Esophagus muscularis mucosa (tissue), 4 donors: ENCODE data around the gene CNNM2. TPM values are rescaled to one million over a fixed set of nuclear protein-coding genes. Genes with fewer than 3 reads are reported as not detected.
A peak's percentile ranks its signal among the peaks of the same experiment; 100 is the strongest.

Source experiments
- DNase-seq: peaks from one replicate; pipeline ENCODE4 v3.0.0-alpha.2; 2017; ENCODE audit errors: extremely low spot score
- H3K27ac ChIP-seq, 4 donors: fragments of 200-600 bp; sonication (generic); replicated peaks in 1 of 4; 1 replicate in 3 of 4; 2 replicates in 1 of 4; pipeline ENCODE4 v1.5.1; 2016 to 2019; ENCODE audit warnings: mild to moderate bottlenecking in 1 of 4
- H3K27me3 ChIP-seq, 4 donors: fragments of 200-600 bp; sonication (generic); one replicate each; pipeline versions ENCODE4 v1.5.1 to v1.6.0; 2016 to 2019
- H3K36me3 ChIP-seq, 4 donors: fragments of 200-600 bp; sonication (generic); one replicate each; pipeline ENCODE4 v1.5.1; 2016 to 2019
- H3K4me1 ChIP-seq, 4 donors: fragments of 200-600 bp; sonication (generic); one replicate each; pipeline ENCODE4 v1.5.1; 2016 to 2019
- H3K4me3 ChIP-seq, 4 donors: fragments of 200-600 bp; sonication (generic); 1 replicate in 2 of 4; 2 replicates in 2 of 4; pipeline ENCODE4 v1.5.1; 2016 to 2019; ENCODE audit warnings: mild to moderate bottlenecking in 4 of 4, moderate library complexity in 1 of 4
- H3K9me3 ChIP-seq, 4 donors: fragments of 200-600 bp; sonication (generic); 1 replicate in 3 of 4; 2 replicates in 1 of 4; pipeline ENCODE4 v1.5.1; 2016 to 2019
- CTCF ChIP-seq, 3 experiments: fragments of 200-600 bp in 2 of 3; fragments of 450-650 bp in 1 of 3; sonication (generic) in 2 of 3; IDR thresholded peaks; one replicate each; pipeline ENCODE4 v1.5.1; 2017 to 2019; ENCODE audit warnings: antibody characterized with exemption in 3 of 3, mild to moderate bottlenecking in 2 of 3, moderate library complexity in 1 of 3
- EP300 ChIP-seq: sonication (generic); formaldehyde crosslinking; IDR thresholded peaks from one replicate; pipeline ENCODE4 v1.6.1; 2017; ENCODE audit warnings: antibody characterized with exemption
- POLR2A ChIP-seq: fragments of 450-650 bp; IDR thresholded peaks from one replicate; pipeline ENCODE4 v1.6.1; 2017; ENCODE audit warnings: antibody characterized with exemption, moderate library complexity, mild to moderate bottlenecking, low read depth
- POLR2AphosphoS5 ChIP-seq, 2 donors: sonication (generic); formaldehyde crosslinking; IDR thresholded peaks; one replicate each; pipeline ENCODE4 v1.6.1; 2017; ENCODE audit warnings: antibody characterized with exemption in 2 of 2
- WGBS: methylation state at CpG from one replicate; pipeline ENCODE4 v1.1.5; 2018; 5-methylcytosine and 5-hydroxymethylcytosine counted together
- intact Hi-C: fragments of 100-400 bp; cut with DNase I; formaldehyde crosslinking; loops from one replicate; pipeline ENCODE4 v1.15.1; 2023
- total RNA-seq, 4 donors: library from RNA; depleted of rRNA; stranded (reverse); fragments of >200 nt; gene quantifications; one replicate each; pipeline versions ENCODE4 v1.1.0 to v1.2.1, GENCODE V29; 2016

The CNNM2 gene
- total RNA-seq, 4 donors from 2014 or later, result 4.0 to 9.3 (median 5.4) TPM

DNA sequence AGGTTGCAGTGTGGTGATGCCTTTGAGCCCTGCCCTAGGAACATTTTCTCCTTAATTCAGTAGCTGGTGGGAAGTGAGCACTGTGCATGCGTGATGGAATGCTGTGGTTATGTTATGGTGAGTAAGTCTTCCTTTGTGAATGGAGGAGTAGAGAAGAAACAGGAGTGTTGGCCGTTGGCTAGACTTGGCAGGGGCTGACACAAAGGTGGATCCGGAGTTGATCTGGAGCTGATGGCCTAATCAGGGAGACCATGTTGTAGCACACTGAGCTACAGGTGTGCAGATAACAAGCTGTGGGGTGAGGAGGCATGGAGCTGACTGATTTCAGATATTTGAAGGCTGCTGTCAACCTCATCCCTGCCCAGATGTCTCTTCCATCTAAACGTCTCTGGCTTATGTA, 122.3 kb downstream of the CNNM2 start:
- no peaks in the 10 kb centered on the region for H3K36me3 ChIP-seq
- TF ChIP-seq POLR2AphosphoS5 (IDR thresholded peaks at IDR 0.05) (no peak), CTCF (IDR thresholded peaks at IDR 0.05) (no peak), POLR2A (no peak), EP300 (no peak)
- peaks cover 11 to 20% (median 15%) of the 10 kb centered on the region in 4 donors for H3K4me1 ChIP-seq
- no peaks in the 10 kb centered on the region for H3K9me3 ChIP-seq
- WGBS, result 71% methylated on average over 4 of the region's 4 CpGs
- no peak for DNase-seq
- no peak overlapping the region for H3K4me3 ChIP-seq
- H3K27me3 ChIP-seq, result no peaks in the 10 kb centered on the region
- H3K27ac ChIP-seq, result no peak overlapping the region
- intact Hi-C loops, result no loop called here

GRCh38 chr10:103041391-103041790, 123.3 kb downstream of the CNNM2 start:
- TF ChIP-seq EP300 (no peak), POLR2A (no peak), POLR2AphosphoS5 (IDR thresholded peaks at IDR 0.05) (no peak), CTCF (IDR thresholded peaks at IDR 0.05) (no peak)
- Histone ChIP-seq H3K4me1 (peaks cover 13 to 28% (median 22%) of the 10 kb centered on the region in 4 donors), H3K4me3 (no peak overlapping the region), H3K9me3 (no peaks in the 10 kb centered on the region), H3K27me3 (no peaks in the 10 kb centered on the region), H3K27ac (no peak overlapping the region), H3K36me3 (no peaks in the 10 kb centered on the region)
- intact Hi-C loops, result no loop called here
- no peak for DNase-seq
- WGBS, result 92% methylated on average over 6 of the region's 6 CpGs

DNA sequence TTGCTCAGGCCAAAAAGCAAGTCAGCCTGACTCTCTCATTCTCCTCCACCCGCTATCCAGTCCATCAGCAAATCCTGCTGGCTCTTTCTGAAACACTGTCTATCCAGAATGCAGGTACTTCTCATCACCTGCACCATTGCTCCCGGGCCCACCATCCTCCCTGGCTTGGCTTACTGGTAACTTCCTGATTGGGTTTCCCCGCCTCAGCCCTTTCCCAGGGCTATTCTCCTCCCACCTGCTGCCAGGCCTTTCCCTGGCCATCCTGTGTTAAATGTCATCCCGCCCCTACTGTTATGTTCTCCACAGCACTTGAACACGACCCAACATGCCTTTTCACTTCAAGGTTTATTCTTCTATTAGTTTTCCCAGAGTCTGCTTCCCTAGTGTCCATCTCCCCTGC, 124.0 kb downstream of the CNNM2 start:
- intact Hi-C loops, result no loop called here
- no peak for DNase-seq

DNA sequence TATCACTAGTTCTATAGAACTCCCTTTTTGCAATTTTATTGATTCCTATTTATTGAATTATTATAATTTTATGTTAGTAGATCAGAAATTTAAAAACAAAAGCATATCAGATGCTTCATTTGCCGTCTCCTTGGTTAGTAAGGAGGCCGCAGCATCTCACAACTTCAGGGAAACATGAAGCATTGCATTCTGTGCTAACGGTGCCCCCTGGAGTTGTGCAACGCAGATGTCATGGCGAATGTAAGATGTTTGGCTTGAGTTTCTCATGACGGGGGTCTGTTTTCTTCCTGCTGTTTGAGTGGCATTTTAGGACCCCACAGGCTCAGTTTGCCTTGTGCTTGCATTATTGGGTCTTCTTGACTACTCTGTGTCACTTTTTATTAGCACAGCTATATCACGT, 124.8 kb downstream of the CNNM2 start:
- peaks cover 13 to 28% (median 22%) of the 10 kb centered on the region in 4 donors for H3K4me1 ChIP-seq
- no peaks in the 10 kb centered on the region for H3K36me3 ChIP-seq
- intact Hi-C loops, result no loop called here
- no peak for DNase-seq
- H3K27me3 ChIP-seq, result no peaks in the 10 kb centered on the region
- H3K9me3 ChIP-seq, result no peaks in the 10 kb centered on the region
- no peak overlapping the region for H3K4me3 ChIP-seq
- 88% methylated on average over 7 of the region's 7 CpGs for whole genome bisulfite sequencing
- no peak overlapping the region for H3K27ac ChIP-seq
- TF ChIP-seq POLR2A, result no peak
- no peak for TF ChIP-seq POLR2AphosphoS5 (IDR thresholded peaks at IDR 0.05)
- no peak for TF ChIP-seq EP300
- TF ChIP-seq CTCF (IDR thresholded peaks at IDR 0.05), result no peak

More for the DNA sequence above, 124.0 kb downstream of the CNNM2 start:
- Histone ChIP-seq H3K27me3 (no peaks in the 10 kb centered on the region), H3K9me3 (no peaks in the 10 kb centered on the region), H3K36me3 (no peaks in the 10 kb centered on the region), H3K4me1 (peaks cover 13 to 28% (median 22%) of the 10 kb centered on the region in 4 donors), H3K4me3 (no peak overlapping the region), H3K27ac (no peak overlapping the region)
- TF ChIP-seq POLR2AphosphoS5 (IDR thresholded peaks at IDR 0.05), result no peak
- no peak for TF ChIP-seq CTCF (IDR thresholded peaks at IDR 0.05)
- WGBS, result 83% methylated on average over 5 of the region's 5 CpGs

DNA sequence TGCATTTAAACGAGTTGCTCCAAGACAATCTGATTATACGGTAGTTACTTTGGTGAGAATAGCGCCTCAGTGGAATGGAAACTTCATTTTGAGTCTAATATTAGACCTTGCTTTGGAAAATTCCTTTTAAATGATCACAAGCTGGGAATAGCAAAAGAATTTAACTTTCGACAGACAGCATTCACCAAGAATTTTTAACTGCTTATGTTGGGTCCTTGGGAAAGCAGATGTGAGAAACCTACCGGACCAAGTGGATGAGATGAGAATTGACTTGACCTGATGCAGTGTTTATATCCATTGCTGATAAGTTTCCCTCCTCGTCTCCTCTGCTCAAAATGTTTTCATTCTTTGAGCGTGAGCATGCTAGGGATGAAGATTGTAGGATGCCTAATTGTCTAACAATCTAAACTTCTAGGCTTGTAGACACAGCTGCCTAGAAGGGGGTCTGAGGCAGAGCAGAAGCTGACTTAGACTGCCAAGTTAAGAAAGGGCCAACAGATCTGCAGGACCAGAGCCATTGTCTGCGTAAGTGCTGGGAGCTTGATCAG, 126.9 kb downstream of the CNNM2 start:
- intact Hi-C loops, result no loop called here
- peaks cover 0 to 4% (median 3%) of the 10 kb centered on the region in 4 donors for H3K36me3 ChIP-seq
- no peaks in the 10 kb centered on the region for H3K27me3 ChIP-seq
- no peak for TF ChIP-seq POLR2A
- no peak for TF ChIP-seq CTCF (IDR thresholded peaks at IDR 0.05)
- TF ChIP-seq POLR2AphosphoS5 (IDR thresholded peaks at IDR 0.05), result no peak
- TF ChIP-seq EP300, result no peak
- peak overlapping the region in 1 of 4 donors; percentile 17 for H3K4me3 ChIP-seq
- no peak for DNase-seq
- H3K27ac ChIP-seq, result peak overlapping the region in 3 of 4 donors; percentile 1 to 71 (median 27)
- 46% methylated on average over 8 of the region's 8 CpGs for WGBS
- no peaks in the 10 kb centered on the region for H3K9me3 ChIP-seq
- H3K4me1 ChIP-seq, result peaks cover 13 to 22% (median 20%) of the 10 kb centered on the region in 4 donors
